ENCODE data around the gene EFEMP2. TPM values are rescaled to one million over a fixed set of nuclear protein-coding genes. Genes with fewer than 3 reads are reported as not detected.
A peak's percentile ranks its signal among the peaks of the same experiment; 100 is the strongest.

EFEMP2 gene
- total RNA-seq, 2 donors from 2014 or later: 134 to 219 TPM

DNA sequence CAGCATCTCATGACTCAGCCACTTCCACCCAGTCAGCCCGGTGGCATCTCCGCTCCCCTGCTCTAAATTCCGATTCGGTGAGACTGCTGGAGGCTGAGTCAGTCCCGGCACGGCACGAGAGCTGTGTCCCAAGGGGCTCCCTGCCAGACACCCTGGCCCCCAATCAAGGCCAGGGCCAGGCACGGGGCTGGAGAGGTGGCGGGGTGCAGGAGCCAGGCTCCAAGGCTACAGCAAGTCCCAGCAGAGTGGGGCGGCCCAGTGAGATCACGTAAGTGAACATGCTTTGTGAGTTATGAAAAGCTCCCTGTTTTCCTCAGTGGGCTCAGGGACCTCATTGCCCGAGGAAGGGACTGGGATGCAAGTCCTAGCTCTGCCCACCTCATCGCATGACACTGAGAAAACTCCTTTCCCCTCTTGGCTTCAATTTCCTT, 43.2 kb upstream of the EFEMP2 start:
- Histone ChIP-seq H3K27ac (peak overlapping the region; percentile 91 to 96), H3K27me3 (replicated peaks; ENCODE audit: insufficient read depth) (no peaks in the 10 kb centered on the region), H3K36me3 (no peaks in the 10 kb centered on the region), H3K9me3 (no peaks in the 10 kb centered on the region), H3K4me1 (ENCODE audit: control insufficient read depth in 1 of 2, low read depth in 2 of 2) (peaks cover 47 to 64% of the 10 kb centered on the region in 2 donors), H3K4me3 (peak overlapping the region; percentile 100)
- TF ChIP-seq, protein P1, sequence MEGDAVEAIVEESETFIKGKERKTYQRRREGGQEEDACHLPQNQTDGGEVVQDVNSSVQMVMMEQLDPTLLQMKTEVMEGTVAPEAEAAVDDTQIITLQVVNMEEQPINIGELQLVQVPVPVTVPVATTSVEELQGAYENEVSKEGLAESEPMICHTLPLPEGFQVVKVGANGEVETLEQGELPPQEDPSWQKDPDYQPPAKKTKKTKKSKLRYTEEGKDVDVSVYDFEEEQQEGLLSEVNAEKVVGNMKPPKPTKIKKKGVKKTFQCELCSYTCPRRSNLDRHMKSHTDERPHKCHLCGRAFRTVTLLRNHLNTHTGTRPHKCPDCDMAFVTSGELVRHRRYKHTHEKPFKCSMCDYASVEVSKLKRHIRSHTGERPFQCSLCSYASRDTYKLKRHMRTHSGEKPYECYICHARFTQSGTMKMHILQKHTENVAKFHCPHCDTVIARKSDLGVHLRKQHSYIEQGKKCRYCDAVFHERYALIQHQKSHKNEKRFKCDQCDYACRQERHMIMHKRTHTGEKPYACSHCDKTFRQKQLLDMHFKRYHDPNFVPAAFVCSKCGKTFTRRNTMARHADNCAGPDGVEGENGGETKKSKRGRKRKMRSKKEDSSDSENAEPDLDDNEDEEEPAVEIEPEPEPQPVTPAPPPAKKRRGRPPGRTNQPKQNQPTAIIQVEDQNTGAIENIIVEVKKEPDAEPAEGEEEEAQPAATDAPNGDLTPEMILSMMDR (IDR thresholded peaks at IDR 0.05): no peak
- DNase-seq (ENCODE audit: low spot score) (peak; percentile 87), ATAC-seq (ENCODE audit: insufficient number of reproducible peaks, low FRiP score, low read depth) (peak; percentile 63)

DNA sequence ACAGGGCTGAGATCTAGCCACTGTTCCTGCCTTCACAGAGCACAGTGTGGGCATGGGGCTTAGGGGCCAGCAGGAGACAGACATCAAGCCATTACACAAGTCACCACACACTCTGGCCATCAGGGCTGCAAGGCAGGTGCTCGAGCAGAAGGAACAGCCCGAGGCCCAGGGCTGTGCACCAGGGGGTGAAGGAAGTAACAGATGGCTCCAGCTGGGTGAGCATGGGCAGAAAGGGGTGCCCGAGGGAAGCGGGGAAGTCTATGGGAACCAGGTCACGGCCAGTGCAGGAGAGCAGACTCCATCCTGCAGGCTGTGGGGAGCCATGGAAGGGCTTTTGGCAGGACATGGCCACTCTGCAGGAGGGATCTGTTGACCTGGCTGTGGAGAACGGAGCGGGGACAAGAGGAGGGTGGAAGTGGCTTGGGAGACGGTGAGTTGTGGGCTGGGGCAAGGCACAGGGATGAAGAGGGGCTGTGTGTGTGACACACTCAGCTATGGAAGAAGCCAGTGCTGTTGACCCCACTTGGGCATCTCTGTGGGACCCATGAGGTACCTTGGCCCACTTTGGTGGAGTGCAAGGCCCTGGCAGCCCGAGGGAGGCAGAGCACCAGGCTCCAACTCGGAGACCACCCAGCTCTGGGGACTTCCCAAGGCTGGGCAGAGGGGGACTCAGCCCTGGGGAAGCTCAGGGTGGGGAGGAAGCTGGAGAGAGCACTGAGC, 42.7 kb upstream of the EFEMP2 start:
- H3K9me3 ChIP-seq: no peaks in the 10 kb centered on the region
- no peaks in the 10 kb centered on the region for H3K27me3 ChIP-seq (replicated peaks; ENCODE audit: insufficient read depth)
- peak overlapping the region; percentile 100 for H3K4me3 ChIP-seq
- no peaks in the 10 kb centered on the region for H3K36me3 ChIP-seq
- TF ChIP-seq, protein P1 (IDR thresholded peaks at IDR 0.05): no peak
- DNase-seq (ENCODE audit: low spot score) (no peak), ATAC-seq (ENCODE audit: insufficient number of reproducible peaks, low FRiP score, low read depth) (no peak)
- H3K27ac ChIP-seq: peak overlapping the region; percentile 91 to 96
- peaks cover 41 to 58% of the 10 kb centered on the region in 2 donors for H3K4me1 ChIP-seq (ENCODE audit: control insufficient read depth in 1 of 2, low read depth in 2 of 2)

DNA sequence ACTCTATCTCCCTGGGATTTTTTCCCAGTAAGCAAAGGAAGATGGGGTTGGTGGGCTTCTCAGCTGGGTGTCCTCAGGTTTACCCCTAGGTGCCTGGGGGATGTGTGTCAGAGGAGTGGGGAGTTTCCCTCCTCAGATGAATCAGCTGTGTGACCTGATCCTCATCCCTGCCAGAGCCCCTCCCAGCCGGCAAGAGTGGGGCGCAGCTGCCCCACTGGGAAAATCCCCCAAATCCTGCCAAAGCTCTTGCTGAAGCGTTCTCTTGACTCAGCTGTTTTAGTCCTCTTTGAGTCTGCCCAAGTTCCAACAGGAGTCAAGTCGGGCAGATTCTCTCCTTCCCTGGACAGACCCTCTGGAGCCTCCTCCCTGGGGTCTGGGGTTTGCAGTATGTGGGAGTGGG, 40.2 kb upstream of the EFEMP2 start:
- Histone ChIP-seq H3K9me3 (no peaks in the 10 kb centered on the region), H3K36me3 (no peaks in the 10 kb centered on the region), H3K4me1 (ENCODE audit: control insufficient read depth in 1 of 2, low read depth in 2 of 2) (peaks cover 35 to 52% of the 10 kb centered on the region in 2 donors), H3K27ac (peak overlapping the region in 1 of 2 donors; percentile 11), H3K4me3 (no peak overlapping the region), H3K27me3 (replicated peaks; ENCODE audit: insufficient read depth) (no peaks in the 10 kb centered on the region)
- TF ChIP-seq, protein P1 (IDR thresholded peaks at IDR 0.05): no peak
- ATAC-seq (ENCODE audit: insufficient number of reproducible peaks, low FRiP score, low read depth) (no peak), DNase-seq (ENCODE audit: low spot score) (no peak)

DNA sequence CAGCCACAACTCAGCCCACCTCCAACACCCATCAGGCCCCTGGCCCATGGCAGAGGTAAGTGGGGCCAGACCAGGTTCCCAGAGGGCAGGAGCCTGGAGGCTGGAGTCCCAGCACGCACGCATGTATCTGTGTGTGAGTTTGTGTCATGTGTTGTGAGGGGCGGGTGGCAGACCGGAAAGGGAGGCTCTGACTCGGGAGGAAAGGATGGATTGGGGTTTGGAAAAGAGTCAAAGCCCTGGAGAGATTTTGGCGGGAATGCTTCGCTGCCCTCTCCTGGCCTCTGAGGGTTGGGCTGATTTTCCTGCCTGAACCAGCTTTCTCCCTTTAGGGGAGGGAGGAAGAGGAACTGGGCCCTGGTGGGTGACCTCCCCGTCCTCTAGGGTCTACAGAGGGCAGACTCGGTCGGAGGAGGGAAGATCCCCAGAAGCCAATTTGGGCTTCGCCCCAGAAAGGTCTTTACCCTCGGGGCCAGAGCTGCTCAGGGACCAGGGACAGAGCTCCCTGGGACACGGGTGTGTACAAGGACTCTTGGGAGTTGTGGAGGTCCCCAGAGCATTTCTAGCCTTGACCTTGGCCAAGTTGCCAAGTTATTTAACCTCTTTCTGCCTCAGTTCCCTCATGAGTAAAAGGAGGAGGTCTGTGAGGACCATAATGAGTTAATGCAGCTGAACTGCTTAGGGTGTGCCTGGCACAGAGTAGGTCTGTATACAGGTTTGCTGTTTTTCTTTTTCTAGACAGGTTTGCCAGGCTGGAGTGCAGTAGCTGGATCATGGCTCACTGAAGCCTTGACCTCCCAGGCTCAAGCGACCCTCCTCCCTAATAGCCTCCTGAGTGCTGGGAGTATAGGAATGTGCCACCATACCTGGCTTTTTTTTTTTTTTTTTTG, 39.3 kb upstream of the EFEMP2 start:
- H3K27ac ChIP-seq: peak overlapping the region in 1 of 2 donors; percentile 29
- H3K36me3 ChIP-seq: no peaks in the 10 kb centered on the region
- TF ChIP-seq, protein P1 (IDR thresholded peaks at IDR 0.05): peak; percentile 24
- DNase-seq (ENCODE audit: low spot score) (no peak), ATAC-seq (ENCODE audit: insufficient number of reproducible peaks, low FRiP score, low read depth) (peak; percentile 24)
- no peaks in the 10 kb centered on the region for H3K9me3 ChIP-seq
- no peaks in the 10 kb centered on the region for H3K27me3 ChIP-seq (replicated peaks; ENCODE audit: insufficient read depth)
- peaks cover 25 to 42% of the 10 kb centered on the region in 2 donors for H3K4me1 ChIP-seq (ENCODE audit: control insufficient read depth in 1 of 2, low read depth in 2 of 2)
- H3K4me3 ChIP-seq: peak overlapping the region; percentile 17

DNA sequence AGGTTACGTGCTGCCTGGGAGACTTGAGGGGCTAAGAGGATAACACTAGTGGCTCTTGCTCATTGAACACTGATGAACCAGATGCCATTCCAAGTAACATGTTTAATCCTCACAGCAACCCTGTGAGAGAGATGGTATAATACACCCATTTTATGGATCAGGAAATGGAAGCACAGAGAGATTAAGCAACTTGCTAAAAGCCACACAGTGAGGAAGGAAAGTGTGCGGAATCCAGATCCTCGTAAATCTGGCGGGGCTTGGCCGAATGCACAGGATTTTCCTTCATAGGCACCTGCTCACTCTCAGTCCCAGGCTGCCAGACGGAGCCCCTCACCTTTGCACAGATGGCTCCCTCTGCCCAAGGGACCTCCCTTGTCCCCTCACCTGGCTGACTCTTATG, 35.3 kb upstream of the EFEMP2 start:
- Histone ChIP-seq H3K36me3 (no peaks in the 10 kb centered on the region), H3K27me3 (replicated peaks; ENCODE audit: insufficient read depth) (no peaks in the 10 kb centered on the region), H3K27ac (no peak overlapping the region), H3K9me3 (no peaks in the 10 kb centered on the region), H3K4me3 (no peak overlapping the region), H3K4me1 (ENCODE audit: control insufficient read depth in 1 of 2, low read depth in 2 of 2) (peaks cover 7 to 18% of the 10 kb centered on the region in 2 donors)
- TF ChIP-seq, protein P1 (IDR thresholded peaks at IDR 0.05): no peak
- ATAC-seq (ENCODE audit: insufficient number of reproducible peaks, low FRiP score, low read depth) (no peak), DNase-seq (ENCODE audit: low spot score) (no peak)

All from thoracic aorta (tissue), 2 donors.